Activated CD8-positive, alpha-beta T cell treated with anti-CD3 and anti-CD28 coated beads for 36 hours (primary cell): ENCODE results near the gene ZNF497. TPM values are rescaled to one million over a fixed set of nuclear protein-coding genes. Genes with fewer than 3 reads are reported as not detected.
"Not testable (repeated sequence)": the region's sequence is repeated elsewhere in the genome, so short reads cannot be mapped to it uniquely, and the experiment has no call there.

Experiments
- ATAC-seq: fragments of 200-7000 bp; cut with Tn5 transposase; one replicate; pipeline ENCODE4 v1.10.0; 2021; ENCODE audit warnings: mild to moderate bottlenecking, moderate library complexity
- CTCF ChIA-PET: fragments of 350-600 bp; sonication (Branson Sonifier 250); formaldehyde crosslinking; loops from one replicate; lab custom pipeline; 2021; ENCODE audit warnings: antibody characterized with exemption; lab: Charles Lee
- POLR2A ChIA-PET: fragments of 350-600 bp; sonication (Branson Sonifier 250); formaldehyde crosslinking; loops from one replicate; lab custom pipeline; 2021; ENCODE audit warnings: antibody characterized with exemption; lab: Charles Lee
- DNase-seq: peaks from one replicate; pipeline ENCODE4 v3.0.0-alpha.2; 2020
- H3K27ac Mint-ChIP-seq: one replicate; pipeline ENCODE4 v1.8.0; 2021; ENCODE audit warnings: mild to moderate bottlenecking, mixed read lengths
- H3K27me3 Mint-ChIP-seq: one replicate; pipeline ENCODE4 v1.8.0; 2021; ENCODE audit warnings: mixed read lengths
- H3K36me3 Mint-ChIP-seq: one replicate; pipeline ENCODE4 v1.8.0; 2021; ENCODE audit warnings: low read depth, mixed read lengths
- H3K4me1 Mint-ChIP-seq: one replicate; pipeline ENCODE4 v1.8.0; 2021; ENCODE audit warnings: low read depth, mixed read lengths
- H3K4me3 Mint-ChIP-seq: one replicate; pipeline ENCODE4 v1.8.0; 2021; ENCODE audit warnings: mild to moderate bottlenecking, moderate library complexity, mixed read lengths
- H3K9me3 Mint-ChIP-seq: one replicate; pipeline ENCODE4 v1.8.0; 2021; ENCODE audit warnings: mixed read lengths
- intact Hi-C: fragments of 100-400 bp; cut with micrococcal nuclease; formaldehyde crosslinking; loops from one replicate; pipeline ENCODE4 v1.10.0; 2022
- total RNA-seq, 2 experiments: library from RNA; stranded (reverse); gene quantifications; one replicate each; pipeline ENCODE4 v1.2.3, GENCODE V29; 2021
- TF ChIP-seq, protein P1 (sequence below): fragments of 200-600 bp; IDR thresholded peaks from one replicate; pipeline ENCODE4 v1.8.0; 2022; ENCODE audit warnings: antibody characterized with exemption, mild to moderate bottlenecking

Gene ZNF497
- total RNA-seq, 2 experiments from 2014 or later = 1.3 to 1.6 TPM

- H3K27ac Mint-ChIP-seq = peak overlapping the region; percentile 95
- intact Hi-C loops = no loop called here
- CTCF ChIA-PET = no interaction called here
Observed at GRCh38 chr19:58406818-58407657, 44.5 kb upstream of the ZNF497 start.

DNA sequence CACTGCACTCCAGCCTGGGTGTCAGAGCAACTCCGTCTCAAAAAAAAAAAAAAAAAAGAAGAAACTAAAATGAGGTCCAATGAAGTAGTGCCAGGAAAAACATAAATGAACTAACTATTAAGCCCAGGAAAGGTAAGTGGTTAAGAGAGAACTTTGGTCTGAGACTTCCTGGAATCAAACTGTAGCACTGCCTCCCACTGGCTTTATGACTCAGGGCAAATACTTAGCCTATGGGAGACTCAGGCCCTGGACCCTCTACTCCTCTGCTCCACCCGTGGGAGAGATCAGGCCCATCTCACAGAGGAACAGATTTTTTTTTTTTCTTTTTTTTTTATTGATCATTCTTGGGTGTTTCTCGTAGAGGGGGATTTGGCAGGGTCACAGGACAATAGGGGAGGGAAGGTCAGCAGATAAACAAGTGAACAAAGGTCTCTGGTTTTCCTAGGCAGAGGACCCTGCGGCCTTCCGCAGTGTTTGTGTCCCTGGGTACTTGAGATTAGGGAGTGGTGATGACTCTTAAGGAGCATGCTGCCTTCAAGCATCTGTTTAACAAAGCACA lies 41.4 kb upstream of the ZNF497 start:
- intact Hi-C loops, ATAC-seq, H3K9me3 Mint-ChIP-seq, H3K27ac Mint-ChIP-seq, H3K4me3 Mint-ChIP-seq, H3K36me3 Mint-ChIP-seq, H3K27me3 Mint-ChIP-seq, DNase-seq: not testable (repeated sequence)
- ChIA-PET POLR2A (interaction anchor here (1.0 to 1.2 kb wide), 2 partner anchors 13 to 30 kb away, joined by 3 read pairs; no protein-coding TSS in a partner anchor), CTCF (interaction anchor here (1.2 kb wide), 1 partner anchor 115 kb away, joined by 3 read pairs; the partner anchor contains the start of gene ZBTB45)
- H3K4me1 Mint-ChIP-seq = peaks cover 31% of the 10 kb centered on the region

More at GRCh38 chr19:58406818-58407657, 44.5 kb upstream of the ZNF497 start:
- no peak for DNase-seq
- Mint-ChIP-seq H3K4me1 (peaks cover 37% of the 10 kb centered on the region), H3K9me3 (no peaks in the 10 kb centered on the region), H3K4me3 (peak overlapping the region; percentile 87), H3K36me3 (peaks cover 15% of the 10 kb centered on the region), H3K27me3 (no peaks in the 10 kb centered on the region)
- TF ChIP-seq, protein P1, sequence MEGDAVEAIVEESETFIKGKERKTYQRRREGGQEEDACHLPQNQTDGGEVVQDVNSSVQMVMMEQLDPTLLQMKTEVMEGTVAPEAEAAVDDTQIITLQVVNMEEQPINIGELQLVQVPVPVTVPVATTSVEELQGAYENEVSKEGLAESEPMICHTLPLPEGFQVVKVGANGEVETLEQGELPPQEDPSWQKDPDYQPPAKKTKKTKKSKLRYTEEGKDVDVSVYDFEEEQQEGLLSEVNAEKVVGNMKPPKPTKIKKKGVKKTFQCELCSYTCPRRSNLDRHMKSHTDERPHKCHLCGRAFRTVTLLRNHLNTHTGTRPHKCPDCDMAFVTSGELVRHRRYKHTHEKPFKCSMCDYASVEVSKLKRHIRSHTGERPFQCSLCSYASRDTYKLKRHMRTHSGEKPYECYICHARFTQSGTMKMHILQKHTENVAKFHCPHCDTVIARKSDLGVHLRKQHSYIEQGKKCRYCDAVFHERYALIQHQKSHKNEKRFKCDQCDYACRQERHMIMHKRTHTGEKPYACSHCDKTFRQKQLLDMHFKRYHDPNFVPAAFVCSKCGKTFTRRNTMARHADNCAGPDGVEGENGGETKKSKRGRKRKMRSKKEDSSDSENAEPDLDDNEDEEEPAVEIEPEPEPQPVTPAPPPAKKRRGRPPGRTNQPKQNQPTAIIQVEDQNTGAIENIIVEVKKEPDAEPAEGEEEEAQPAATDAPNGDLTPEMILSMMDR = peak; percentile 40
- POLR2A ChIA-PET = interaction anchor here (0.7 to 2.6 kb wide), 6 partner anchors 11 to 60 kb away, joined by 3 to 10 read pairs (median 4); partner anchors contain the start of genes RNF225 and RPS5
- ATAC-seq = no peak

GRCh38 chr19:58401840-58402421 lies 39.4 kb upstream of the ZNF497 start:
- TF ChIP-seq, protein P1 = no peak
- H3K36me3 Mint-ChIP-seq = peaks cover 3% of the 10 kb centered on the region
- H3K27ac Mint-ChIP-seq = no peak overlapping the region
- POLR2A ChIA-PET = interaction anchor here (0.9 to 1.0 kb wide), 2 partner anchors 10 to 15 kb away, joined by 3 to 5 read pairs; partner anchors contain the start of gene RPS5
- peak overlapping the region; percentile 87 for H3K4me3 Mint-ChIP-seq
- intact Hi-C loops = no loop called here
- CTCF ChIA-PET = no interaction called here
- DNase-seq = no peak
- ATAC-seq = no peak
- H3K27me3 Mint-ChIP-seq = no peaks in the 10 kb centered on the region
- peaks cover 22% of the 10 kb centered on the region for H3K4me1 Mint-ChIP-seq
- no peaks in the 10 kb centered on the region for H3K9me3 Mint-ChIP-seq

GRCh38 chr19:58400916-58401839 lies 38.6 kb upstream of the ZNF497 start:
- intact Hi-C loops = no loop called here
- peaks cover 18% of the 10 kb centered on the region for H3K4me1 Mint-ChIP-seq
- peak overlapping the region; percentile 86 for H3K27ac Mint-ChIP-seq
- peak overlapping the region; percentile 87 for H3K4me3 Mint-ChIP-seq
- peak; percentile 100 for DNase-seq
- POLR2A ChIA-PET = interaction anchor here (7.2 kb wide), 1 partner anchor 14 kb away, joined by 45 read pairs; the partner anchor contains the start of gene RPS5
- ATAC-seq = peak; percentile 99
- no peaks in the 10 kb centered on the region for H3K36me3 Mint-ChIP-seq
- H3K9me3 Mint-ChIP-seq = no peaks in the 10 kb centered on the region
- TF ChIP-seq, protein P1 = no peak
- H3K27me3 Mint-ChIP-seq = no peaks in the 10 kb centered on the region
- CTCF ChIA-PET = no interaction called here
